PFSK-1 (cell line): ENCODE data around the gene ANO8.
A peak's percentile ranks its signal among the peaks of the same experiment; 100 is the strongest.

Experiments
- FOXP2 ChIP-seq: optimal IDR thresholded peaks from 2 replicates; pipeline ENCODE3; 2011; ENCODE audit warnings: borderline replicate concordance, control low read depth, inconsistent platforms; ENCODE audit not compliant: insufficient read depth; ENCODE audit errors: extremely low read length, extremely low read depth
- POLR2AphosphoS5 ChIP-seq: IDR thresholded peaks from 2 replicates; pipeline ENCODE4 v1.6.1; 2012; ENCODE audit warnings: low read depth, mild to moderate bottlenecking, control low read depth, low read length, moderate library complexity
- REST ChIP-seq, 2 experiments: IDR thresholded peaks; 2 replicates each; pipeline versions ENCODE4 v1.6.1 to v1.8.0; 2011 to 2012; ENCODE audit warnings: low read depth in 2 of 2, low read length in 2 of 2, control low read depth in 1 of 2, inconsistent platforms in 1 of 2, mild to moderate bottlenecking in 1 of 2, moderate library complexity in 1 of 2; ENCODE audit not compliant: insufficient read depth in 1 of 2
- SIN3A ChIP-seq: IDR thresholded peaks from 2 replicates; pipeline ENCODE4 v1.6.1; 2012; ENCODE audit warnings: mild to moderate bottlenecking, low read length, moderate library complexity, borderline replicate concordance; ENCODE audit not compliant: insufficient read depth
- TAF1 ChIP-seq: IDR thresholded peaks from 2 replicates; pipeline ENCODE4 v1.6.1; 2012; ENCODE audit warnings: low read length, control low read depth, borderline replicate concordance; ENCODE audit not compliant: insufficient read depth

Gene ANO8

GRCh38 chr19:17357724-17358123 is 23.1 kb upstream of the ANO8 start:
- TF ChIP-seq REST (IDR thresholded peaks at IDR 0.05; ENCODE audit: insufficient read depth in 1 of 2, low read depth in 2 of 2, low read length in 2 of 2) = no peak
- TF ChIP-seq TAF1 = no peak
- TF ChIP-seq SIN3A = no peak
- no peak for TF ChIP-seq POLR2AphosphoS5
- TF ChIP-seq FOXP2 = no peak

- no peak for TF ChIP-seq POLR2AphosphoS5
- TF ChIP-seq FOXP2 = no peak
- TF ChIP-seq REST (IDR thresholded peaks at IDR 0.05; ENCODE audit: insufficient read depth in 1 of 2, low read depth in 2 of 2, low read length in 2 of 2) = no peak
- no peak for TF ChIP-seq TAF1
- no peak for TF ChIP-seq SIN3A
Observed at GRCh38 chr19:17357078-17357666, 22.5 kb upstream of the ANO8 start.

GRCh38 chr19:17353386-17353785 is 18.7 kb upstream of the ANO8 start:
- no peak for TF ChIP-seq FOXP2
- TF ChIP-seq SIN3A = no peak
- TF ChIP-seq TAF1 = no peak
- no peak for TF ChIP-seq REST (IDR thresholded peaks at IDR 0.05; ENCODE audit: insufficient read depth in 1 of 2, low read depth in 2 of 2, low read length in 2 of 2)
- TF ChIP-seq POLR2AphosphoS5 = no peak

- TF ChIP-seq TAF1 (no peak), REST (IDR thresholded peaks at IDR 0.05; ENCODE audit: insufficient read depth in 1 of 2, low read depth in 2 of 2, low read length in 2 of 2) (peak in 1 of 2 experiments; percentile 57; a peak in 1 of 4 replicates)
Observed at GRCh38 chr19:17352608-17353280, 18.1 kb upstream of the ANO8 start.
